Ovary (tissue), 3 donors: Measurements from ENCODE around the gene GOLGA6L9.
"Not testable (repeated sequence)": the region's sequence is repeated elsewhere in the genome, so short reads cannot be mapped to it uniquely, and the experiment has no call there.

ENCODE experiments used
- CTCF ChIP-seq, 3 donors: fragments of 450-650 bp in 2 of 3; fragments of 200-600 bp in 1 of 3; IDR thresholded peaks; one replicate each; pipeline versions ENCODE4 v1.5.1 to v1.8.0; 2016 to 2022; ENCODE audit warnings: antibody characterized with exemption in 3 of 3, mild to moderate bottlenecking in 1 of 3
- EP300 ChIP-seq: sonication (generic); formaldehyde crosslinking; IDR thresholded peaks from one replicate; pipeline ENCODE4 v1.6.1; 2017; ENCODE audit warnings: antibody characterized with exemption
- POLR2A ChIP-seq: fragments of 450-650 bp; IDR thresholded peaks from one replicate; pipeline ENCODE4 v1.6.1; 2017; ENCODE audit warnings: antibody characterized with exemption, mild to moderate bottlenecking, moderate library complexity
- donor health status: DM: no; HTN: no; CAD: no.

- not testable (repeated sequence) for TF ChIP-seq EP300; POLR2A; CTCF (IDR thresholded peaks at IDR 0.05)
Observed at GRCh38 chr15:82429693-82430092, at the start of gene GOLGA6L9.
